HG03378 (cell line): ENCODE results near the gene ADGRF1.
"Not testable (repeated sequence)": the region's sequence is repeated elsewhere in the genome, so short reads cannot be mapped to it uniquely, and the experiment has no call there.

ENCODE experiments used
- ATAC-seq: cut with Tn5 transposase; IDR thresholded peaks from one replicate; pipeline ENCODE4 v1.9.1; 2021; ENCODE audit warnings: mild to moderate bottlenecking, moderate library complexity; ENCODE audit not compliant: unreplicated experiment

The ADGRF1 gene

GRCh38 chr6:47023573-47023972 is 18.6 kb downstream of the ADGRF1 start:
- ATAC-seq, result no peak

GRCh38 chr6:47022191-47022590 is 19.9 kb downstream of the ADGRF1 start:
- ATAC-seq, result no peak

GRCh38 chr6:47019941-47020340 is 22.2 kb downstream of the ADGRF1 start:
- ATAC-seq, result no peak

- ATAC-seq, result no peak
These were observed 25.2 kb downstream of the ADGRF1 start for GRCh38 chr6:47016909-47017308.

GRCh38 chr6:47016261-47016660 is 25.9 kb downstream of the ADGRF1 start:
- ATAC-seq, result no peak

GRCh38 chr6:47014401-47014800 is 27.7 kb downstream of the ADGRF1 start:
- no peak for ATAC-seq

- ATAC-seq, result no peak
These were observed 32.5 kb downstream of the ADGRF1 start for GRCh38 chr6:47009583-47009982.

- ATAC-seq, result no peak
These were observed 33.8 kb downstream of the ADGRF1 start for GRCh38 chr6:47008397-47008763.

GRCh38 chr6:47007657-47008396 is 34.3 kb downstream of the ADGRF1 start:
- ATAC-seq, result no peak

GRCh38 chr6:47005486-47005885 is 36.6 kb downstream of the ADGRF1 start:
- no peak for ATAC-seq

GRCh38 chr6:47004463-47004862 is 37.7 kb downstream of the ADGRF1 start:
- no peak for ATAC-seq

- ATAC-seq, result no peak
These were observed 41.3 kb downstream of the ADGRF1 start for GRCh38 chr6:47000842-47001241.

- ATAC-seq, result no peak
These were observed 43.6 kb downstream of the ADGRF1 start for GRCh38 chr6:46998436-46999017.

GRCh38 chr6:46997646-46998045 is 44.5 kb downstream of the ADGRF1 start:
- ATAC-seq, result no peak

- no peak for ATAC-seq
These were observed 45.1 kb downstream of the ADGRF1 start for GRCh38 chr6:46996860-46997641.

- no peak for ATAC-seq
These were observed 47.2 kb downstream of the ADGRF1 start for GRCh38 chr6:46994933-46995332.

- ATAC-seq, result no peak
These were observed 48.3 kb downstream of the ADGRF1 start for GRCh38 chr6:46993846-46994245.

GRCh38 chr6:46992391-46992790 is 49.7 kb downstream of the ADGRF1 start:
- not testable (repeated sequence) for ATAC-seq

- not testable (repeated sequence) for ATAC-seq
These were observed 51.2 kb downstream of the ADGRF1 start for GRCh38 chr6:46990818-46991510.

- ATAC-seq, result no peak
These were observed 52.0 kb downstream of the ADGRF1 start for GRCh38 chr6:46990031-46990644.

GRCh38 chr6:46989398-46989797 is 52.7 kb downstream of the ADGRF1 start:
- ATAC-seq, result no peak
